Adrenal gland (tissue), 12 donors: Measurements from ENCODE around the gene JAK3. TPM values are rescaled to one million over a fixed set of nuclear protein-coding genes. Genes with fewer than 3 reads are reported as not detected.

Experiments
- DNase-seq, 7 donors: peaks; one replicate each; pipeline ENCODE4 v3.0.0-alpha.2; 2019 to 2020
- H3K27ac ChIP-seq, 5 donors: fragments of 200-600 bp; sonication (generic) in 4 of 5; 1 replicate in 3 of 5; 2 replicates in 2 of 5; pipeline versions ENCODE4 v1.5.1 to v1.8.0; 2016 to 2020; ENCODE audit warnings: mild to moderate bottlenecking in 1 of 5
- H3K27me3 ChIP-seq: fragments of 200-600 bp; 2 replicates; pipeline ENCODE4 v1.8.0; 2021
- H3K36me3 ChIP-seq, 2 donors: fragments of 200-600 bp; replicated peaks in 1 of 2; 1 replicate in 1 of 2; 2 replicates in 1 of 2; pipeline versions ENCODE4 v1.5.1 to v1.8.0; 2018 to 2022
- H3K4me1 ChIP-seq, 2 donors: fragments of 200-600 bp; replicated peaks in 1 of 2; 1 replicate in 1 of 2; 2 replicates in 1 of 2; pipeline versions ENCODE4 v1.5.1 to v1.8.0; 2018 to 2021
- H3K4me3 ChIP-seq, 4 donors: fragments of 200-600 bp; sonication (generic) in 3 of 4; one replicate each; pipeline ENCODE4 v1.5.1; 2016 to 2018
- H3K9me3 ChIP-seq, 3 donors: fragments of 200-600 bp; sonication (generic) in 1 of 3; replicated peaks in 1 of 3; 1 replicate in 2 of 3; 2 replicates in 1 of 3; pipeline versions ENCODE4 v1.5.1 to v1.8.0; 2016 to 2021
- POLR2A ChIP-seq, 2 donors: fragments of 450-650 bp; IDR thresholded peaks; one replicate each; pipeline ENCODE4 v1.6.1; 2017; ENCODE audit warnings: antibody characterized with exemption in 2 of 2, mild to moderate bottlenecking in 2 of 2, moderate library complexity in 1 of 2
- WGBS, 4 donors: extraction: QIAGEN DNeasy Blood & Tissue Kit in 2 of 4; methylation state at CpG; one replicate each; pipeline versions ENCODE4 v1.1.5 to v1.1.7; 2013 to 2017; 5-methylcytosine and 5-hydroxymethylcytosine counted together
- intact Hi-C, 2 donors: fragments of 100-400 bp; cut with DNase I; formaldehyde crosslinking; loops; one replicate each; pipeline versions ENCODE4 v1.14.1 to v1.15.0; 2022 to 2023
- polyA plus RNA-seq, 3 donors: library from polyadenylated mRNA; stranded (reverse); fragments of 200-250 nt in 2 of 3; fragments of 350-450 nt in 1 of 3; fragmentation: Illumina TruSeq in 1 of 3; extraction: RNeasy Lipid Tissue Mini Kit (QIAGEN cat#74804) in 1 of 3; gene quantifications; one replicate each; pipeline ENCODE4 v1.2.3, GENCODE V29; 2013 to 2014
- total RNA-seq, 9 donors: library from RNA; depleted of rRNA in 4 of 9; stranded (reverse); fragments of >200 nt in 4 of 9; fragments of 120-200 nt in 1 of 9; fragmentation: NEBNext Ultra II Directional in 1 of 9; extraction: Animal tissue kit (Norgen Biotek cat#: 25700) in 1 of 9; gene quantifications; one replicate each; pipeline versions ENCODE4 v1.1.0 to v1.2.4, GENCODE V29; 2013 to 2023
- TF ChIP-seq, protein P1 (sequence below), 6 experiments: fragments of 450-650 bp in 4 of 6; fragments of 200-600 bp in 2 of 6; sonication (generic) in 1 of 6; IDR thresholded peaks; 1 replicate in 5 of 6; 2 replicates in 1 of 6; pipeline versions ENCODE4 v1.5.1 to v1.8.0; 2016 to 2021; ENCODE audit warnings: antibody characterized with exemption in 6 of 6, mild to moderate bottlenecking in 2 of 6, moderate library complexity in 1 of 6
- donor health status: healthy with polysubstance abuse.
- donor health status: Bipolar disorder and iron deficiency.
- donor health status: DM: yes; HTN: yes; CAD: no.
- donor health status: DM: no; HTN: no; CAD: no.
- donor health status: DM: no; HTN: no; CAD: no.
- donor health status: DM: yes; HTN: yes; CAD: no.

JAK3 gene
- total and polyA plus RNA-seq, 12 donors: 1.8 to 15.5 (median 7.9) TPM

DNA sequence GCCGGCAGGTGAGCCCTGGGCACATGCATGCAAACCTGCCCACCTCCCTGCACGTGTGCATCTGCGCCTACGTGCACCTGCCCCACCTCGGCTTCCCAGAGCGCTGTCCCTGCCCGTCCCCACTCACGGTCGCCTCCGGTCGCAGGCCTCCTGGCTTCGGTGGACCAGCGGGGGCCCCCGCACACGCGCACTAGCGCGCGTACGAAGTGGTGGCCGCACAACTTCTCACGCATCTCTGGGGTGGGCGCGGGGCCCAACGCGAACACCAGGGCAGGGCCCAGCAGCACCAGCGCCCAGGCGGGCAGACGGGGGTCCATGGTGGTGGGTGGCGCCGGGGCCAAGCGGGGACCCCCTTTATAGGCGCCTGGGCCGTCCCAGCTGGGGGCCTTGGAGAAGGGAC lies 26.6 kb downstream of the JAK3 start, which contains the start of gene INSL3:
Gene INSL3, minus strand, starts transcription at position 330 of the 400 bp plus-strand sequence. Its CDS starts 13 bp downstream, at position 317.
- Histone ChIP-seq H3K9me3 (no peaks in the 10 kb centered on the region), H3K36me3 (no peaks in the 10 kb centered on the region), H3K4me3 (no peak within 1 kb of the TSS), H3K27me3 (peaks cover 6% of the 10 kb centered on the region), H3K4me1 (no peaks in the 10 kb centered on the region), H3K27ac (no peak within 1 kb of the TSS)
- TF ChIP-seq, protein P1, sequence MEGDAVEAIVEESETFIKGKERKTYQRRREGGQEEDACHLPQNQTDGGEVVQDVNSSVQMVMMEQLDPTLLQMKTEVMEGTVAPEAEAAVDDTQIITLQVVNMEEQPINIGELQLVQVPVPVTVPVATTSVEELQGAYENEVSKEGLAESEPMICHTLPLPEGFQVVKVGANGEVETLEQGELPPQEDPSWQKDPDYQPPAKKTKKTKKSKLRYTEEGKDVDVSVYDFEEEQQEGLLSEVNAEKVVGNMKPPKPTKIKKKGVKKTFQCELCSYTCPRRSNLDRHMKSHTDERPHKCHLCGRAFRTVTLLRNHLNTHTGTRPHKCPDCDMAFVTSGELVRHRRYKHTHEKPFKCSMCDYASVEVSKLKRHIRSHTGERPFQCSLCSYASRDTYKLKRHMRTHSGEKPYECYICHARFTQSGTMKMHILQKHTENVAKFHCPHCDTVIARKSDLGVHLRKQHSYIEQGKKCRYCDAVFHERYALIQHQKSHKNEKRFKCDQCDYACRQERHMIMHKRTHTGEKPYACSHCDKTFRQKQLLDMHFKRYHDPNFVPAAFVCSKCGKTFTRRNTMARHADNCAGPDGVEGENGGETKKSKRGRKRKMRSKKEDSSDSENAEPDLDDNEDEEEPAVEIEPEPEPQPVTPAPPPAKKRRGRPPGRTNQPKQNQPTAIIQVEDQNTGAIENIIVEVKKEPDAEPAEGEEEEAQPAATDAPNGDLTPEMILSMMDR (IDR thresholded peaks at IDR 0.05): no peak
- no peak for TF ChIP-seq POLR2A (IDR thresholded peaks at IDR 0.05)
- WGBS, 4 donors: 69 to 83% (median 73%) methylated on average over 9 to 34 of the region's 34 CpGs
- intact Hi-C loops: no loop called here
- no peak for DNase-seq

DNA sequence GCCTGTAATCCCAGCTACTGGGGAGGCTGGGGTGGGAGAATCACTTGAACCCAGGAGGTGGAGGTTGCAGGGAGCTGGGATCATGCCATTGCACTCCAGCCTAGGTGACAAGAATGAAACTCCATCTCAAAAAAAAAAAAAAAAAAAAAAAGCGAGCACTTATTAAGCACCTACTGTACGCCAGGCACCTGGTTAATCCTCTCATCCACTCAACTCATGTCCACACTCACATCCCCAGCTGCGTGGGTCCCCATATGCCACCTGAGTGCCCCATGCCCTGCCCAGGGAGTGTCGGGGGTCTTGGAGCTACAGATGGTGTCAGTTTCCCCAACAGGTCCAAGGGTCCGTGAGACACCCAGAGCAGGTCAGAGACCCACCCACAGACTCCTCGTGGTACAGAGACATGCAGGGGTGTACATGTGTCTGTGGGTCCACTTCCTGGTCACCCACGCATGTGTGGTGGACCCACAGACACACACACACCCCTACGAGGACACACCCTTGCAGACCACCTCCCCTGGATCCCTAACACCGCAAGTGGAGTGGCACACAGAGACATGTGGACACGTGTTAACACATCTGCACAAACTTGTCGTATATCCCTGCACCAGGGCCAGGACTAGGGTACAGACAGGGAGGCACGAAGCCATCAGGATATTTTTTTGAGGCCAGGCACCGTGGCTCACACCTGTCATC lies 30.0 kb downstream of the JAK3 start:
- WGBS, 4 donors: 76 to 88% (median 78%) methylated on average over 11 to 13 of the region's 13 CpGs
- no peaks in the 10 kb centered on the region for H3K36me3 ChIP-seq
- H3K4me1 ChIP-seq: no peaks in the 10 kb centered on the region
- DNase-seq: no peak
- H3K27me3 ChIP-seq: peaks cover 7% of the 10 kb centered on the region
- H3K9me3 ChIP-seq: no peaks in the 10 kb centered on the region
- TF ChIP-seq POLR2A (IDR thresholded peaks at IDR 0.05): no peak
- TF ChIP-seq, protein P1 (IDR thresholded peaks at IDR 0.05): no peak
- intact Hi-C loops: no loop called here
- no peak overlapping the region for H3K27ac ChIP-seq
- H3K4me3 ChIP-seq: no peak overlapping the region

DNA sequence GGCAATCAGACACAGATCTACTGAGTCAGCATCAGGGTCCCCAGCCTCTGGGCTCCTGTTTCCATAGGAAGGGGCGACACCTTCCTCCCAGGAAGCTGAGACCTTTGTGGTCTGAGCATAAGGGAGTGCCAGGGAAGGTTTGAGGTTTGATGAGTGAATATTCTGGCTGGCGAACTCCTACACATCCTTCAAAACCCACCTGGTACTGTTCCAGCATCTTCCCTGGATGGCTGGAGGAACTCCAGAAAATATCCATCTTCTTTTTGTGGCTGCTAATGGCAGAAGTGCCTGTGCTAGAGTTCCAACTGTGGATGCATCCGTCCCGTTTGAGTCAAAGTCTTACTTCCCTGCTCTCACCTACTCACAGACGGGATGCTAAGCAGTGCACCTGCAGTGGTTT lies 35.7 kb downstream of the JAK3 start:
- Histone ChIP-seq H3K36me3 (no peaks in the 10 kb centered on the region), H3K27ac (no peak overlapping the region), H3K4me3 (no peak overlapping the region), H3K27me3 (peaks cover 11% of the 10 kb centered on the region), H3K4me1 (no peaks in the 10 kb centered on the region), H3K9me3 (no peaks in the 10 kb centered on the region)
- intact Hi-C loops: no loop called here
- 55 to 73% (median 66%) methylated on average over 5 of the region's 5 CpGs for WGBS, 4 donors
- no peak for TF ChIP-seq POLR2A (IDR thresholded peaks at IDR 0.05)
- TF ChIP-seq, protein P1 (IDR thresholded peaks at IDR 0.05): no peak
- no peak for DNase-seq

DNA sequence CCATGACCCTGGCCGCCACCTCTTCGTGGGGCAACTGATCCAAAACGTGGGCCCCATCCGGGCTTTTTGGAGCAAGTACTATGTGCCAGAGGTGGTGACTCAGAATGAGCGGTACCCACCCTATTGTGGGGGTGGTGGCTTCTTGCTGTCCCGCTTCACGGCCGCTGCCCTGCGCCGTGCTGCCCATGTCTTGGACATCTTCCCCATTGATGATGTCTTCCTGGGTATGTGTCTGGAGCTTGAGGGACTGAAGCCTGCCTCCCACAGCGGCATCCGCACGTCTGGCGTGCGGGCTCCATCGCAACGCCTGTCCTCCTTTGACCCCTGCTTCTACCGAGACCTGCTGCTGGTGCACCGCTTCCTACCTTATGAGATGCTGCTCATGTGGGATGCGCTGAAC lies 36.1 kb downstream of the JAK3 start:
- Histone ChIP-seq H3K9me3 (no peaks in the 10 kb centered on the region), H3K4me1 (no peaks in the 10 kb centered on the region), H3K36me3 (no peaks in the 10 kb centered on the region), H3K27me3 (peaks cover 10% of the 10 kb centered on the region), H3K4me3 (no peak overlapping the region), H3K27ac (no peak overlapping the region)
- DNase-seq: no peak
- intact Hi-C loops: no loop called here
- TF ChIP-seq POLR2A (IDR thresholded peaks at IDR 0.05): no peak
- TF ChIP-seq, protein P1 (IDR thresholded peaks at IDR 0.05): no peak
- 87 to 90% (median 89%) methylated on average over 10 to 20 of the region's 20 CpGs for WGBS, 4 donors
